ENCODE measurements around the gene RASGRF2.

RASGRF2 gene

GRCh38 chr5:80953587-80953986 is 6.6 kb upstream of the RASGRF2 start:
- no peak for DNase-seq

- no peak for DNase-seq
Observed at GRCh38 chr5:80955082-80955590, 5.0 kb upstream of the RASGRF2 start.

- DNase-seq: no peak
Observed at GRCh38 chr5:80956272-80956671, 3.9 kb upstream of the RASGRF2 start.

GRCh38 chr5:80957031-80957761 is 3.0 kb upstream of the RASGRF2 start:
- DNase-seq: peak; percentile 84 to 89

GRCh38 chr5:80958616-80959015 is 1.5 kb upstream of the RASGRF2 start:
- peak; percentile 25 to 67 for DNase-seq

- DNase-seq: no peak
Observed at GRCh38 chr5:80959138-80959537, 1.0 kb upstream of the RASGRF2 start.

- peak in 1 of 2 experiments; percentile 2 for DNase-seq
Observed at GRCh38 chr5:80960531-80961375, 590 bp downstream of the RASGRF2 start.

GRCh38 chr5:80961376-80962281 is 1.5 kb downstream of the RASGRF2 start:
- no peak for DNase-seq

GRCh38 chr5:80962630-80963520 is 2.7 kb downstream of the RASGRF2 start:
- no peak for DNase-seq

GRCh38 chr5:80963521-80963895 is 3.3 kb downstream of the RASGRF2 start:
- no peak for DNase-seq

- no peak for DNase-seq
Observed at GRCh38 chr5:80963966-80964481, 3.9 kb downstream of the RASGRF2 start.

GRCh38 chr5:80964491-80964890 is 4.3 kb downstream of the RASGRF2 start:
- no peak for DNase-seq

GRCh38 chr5:80964919-80965318 is 4.8 kb downstream of the RASGRF2 start:
- no peak for DNase-seq

GRCh38 chr5:80967500-80968181 is 7.5 kb downstream of the RASGRF2 start:
- no peak for DNase-seq

- no peak for DNase-seq
Observed at GRCh38 chr5:80973027-80973426, 12.9 kb downstream of the RASGRF2 start.

GRCh38 chr5:80975065-80975464 is 14.9 kb downstream of the RASGRF2 start:
- DNase-seq: no peak

- DNase-seq: no peak
Observed at GRCh38 chr5:80976985-80977384, 16.8 kb downstream of the RASGRF2 start.

GRCh38 chr5:80977764-80978163 is 17.6 kb downstream of the RASGRF2 start:
- no peak for DNase-seq

- DNase-seq: no peak
Observed at GRCh38 chr5:80978772-80979317, 18.7 kb downstream of the RASGRF2 start.

GRCh38 chr5:80982093-80982492 is 21.9 kb downstream of the RASGRF2 start:
- no peak for DNase-seq

Data from NCI-H2081 (cell line).